ENCODE measurements around the gene SELENOS.

Gene SELENOS

GRCh38 chr15:101320501-101321052 is 43.3 kb upstream of the SELENOS start:
- no peak overlapping the region for H3K27ac ChIP-seq (ENCODE audit: insufficient read depth, low read length, poor library complexity, severe bottlenecking)
- peak; percentile 12 to 33 (median 29) for DNase-seq

GRCh38 chr15:101318839-101319238 is 41.6 kb upstream of the SELENOS start:
- H3K9me3 ChIP-seq (ENCODE audit: control insufficient read depth, low read length) = no peaks in the 10 kb centered on the region
- no peak for DNase-seq
- H3K27me3 ChIP-seq (replicated peaks; ENCODE audit: control insufficient read depth, insufficient read depth, low read length, poor library complexity, severe bottlenecking) = no peaks in the 10 kb centered on the region
- H3K4me3 ChIP-seq (ENCODE audit: insufficient read depth, low read depth, low read length, poor library complexity, severe bottlenecking) = no peak overlapping the region
- no peak overlapping the region for H3K27ac ChIP-seq (ENCODE audit: insufficient read depth, low read length, poor library complexity, severe bottlenecking)
- peaks cover 11% of the 10 kb centered on the region for H3K4me1 ChIP-seq (ENCODE audit: control insufficient read depth, insufficient read depth, low read length, poor library complexity, severe bottlenecking)
- no peaks in the 10 kb centered on the region for H3K36me3 ChIP-seq (ENCODE audit: control insufficient read depth, insufficient read depth, low read length)

More at GRCh38 chr15:101320501-101321052, 43.3 kb upstream of the SELENOS start:
- Histone ChIP-seq H3K4me1 (ENCODE audit: control insufficient read depth, insufficient read depth, low read length, poor library complexity, severe bottlenecking) (peaks cover 11% of the 10 kb centered on the region), H3K4me3 (ENCODE audit: insufficient read depth, low read depth, low read length, poor library complexity, severe bottlenecking) (peak overlapping the region; percentile 37), H3K9me3 (ENCODE audit: control insufficient read depth, low read length) (no peaks in the 10 kb centered on the region), H3K27me3 (replicated peaks; ENCODE audit: control insufficient read depth, insufficient read depth, low read length, poor library complexity, severe bottlenecking) (no peaks in the 10 kb centered on the region), H3K36me3 (ENCODE audit: control insufficient read depth, insufficient read depth, low read length) (no peaks in the 10 kb centered on the region)

DNA sequence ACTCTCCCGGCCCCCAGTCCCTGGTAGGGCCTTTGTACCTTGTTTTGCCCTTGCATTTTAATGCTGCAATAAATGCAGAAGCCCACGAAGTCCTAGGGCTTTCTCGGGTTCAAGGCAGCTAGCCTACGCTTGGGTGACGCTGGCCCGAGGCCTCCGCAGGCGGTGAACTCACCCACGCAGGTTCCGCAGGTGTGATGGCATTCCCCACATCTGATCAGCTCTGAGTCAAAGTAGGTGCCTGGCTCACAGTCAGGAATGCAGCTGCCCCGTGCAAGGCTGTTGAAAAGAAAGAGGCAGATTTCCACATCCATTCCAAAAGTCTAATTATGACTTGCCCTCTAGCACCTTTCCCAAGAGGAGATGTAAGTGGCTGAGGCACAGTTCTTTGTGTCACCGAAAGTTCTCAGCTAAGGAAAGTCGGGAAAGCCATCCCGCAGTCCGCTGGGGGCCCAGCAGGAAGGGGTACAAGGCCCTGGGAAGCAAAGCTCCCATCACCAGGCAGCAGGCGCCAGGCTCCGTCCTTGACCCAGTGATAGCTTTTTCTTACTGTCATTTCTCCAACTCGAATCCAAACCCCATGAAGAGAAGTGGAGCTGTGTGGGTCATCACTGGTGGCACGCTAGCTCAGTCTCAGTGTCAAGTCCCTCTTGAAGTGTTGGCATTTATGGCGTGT is 41.0 kb upstream of the SELENOS start:
- no peaks in the 10 kb centered on the region for H3K27me3 ChIP-seq (replicated peaks; ENCODE audit: control insufficient read depth, insufficient read depth, low read length, poor library complexity, severe bottlenecking)
- H3K27ac ChIP-seq (ENCODE audit: insufficient read depth, low read length, poor library complexity, severe bottlenecking) = no peak overlapping the region
- no peak for DNase-seq

GRCh38 chr15:101317336-101317872 is 40.1 kb upstream of the SELENOS start:
- H3K4me3 ChIP-seq (ENCODE audit: insufficient read depth, low read depth, low read length, poor library complexity, severe bottlenecking) = no peak overlapping the region
- no peaks in the 10 kb centered on the region for H3K36me3 ChIP-seq (ENCODE audit: control insufficient read depth, insufficient read depth, low read length)
- no peak overlapping the region for H3K27ac ChIP-seq (ENCODE audit: insufficient read depth, low read length, poor library complexity, severe bottlenecking)
- no peaks in the 10 kb centered on the region for H3K27me3 ChIP-seq (replicated peaks; ENCODE audit: control insufficient read depth, insufficient read depth, low read length, poor library complexity, severe bottlenecking)
- peaks cover 11% of the 10 kb centered on the region for H3K4me1 ChIP-seq (ENCODE audit: control insufficient read depth, insufficient read depth, low read length, poor library complexity, severe bottlenecking)
- DNase-seq = no peak
- no peaks in the 10 kb centered on the region for H3K9me3 ChIP-seq (ENCODE audit: control insufficient read depth, low read length)

More for the DNA sequence above, 41.0 kb upstream of the SELENOS start:
- no peaks in the 10 kb centered on the region for H3K36me3 ChIP-seq (ENCODE audit: control insufficient read depth, insufficient read depth, low read length)
- peaks cover 11% of the 10 kb centered on the region for H3K4me1 ChIP-seq (ENCODE audit: control insufficient read depth, insufficient read depth, low read length, poor library complexity, severe bottlenecking)
- H3K4me3 ChIP-seq (ENCODE audit: insufficient read depth, low read depth, low read length, poor library complexity, severe bottlenecking) = no peak overlapping the region
- no peaks in the 10 kb centered on the region for H3K9me3 ChIP-seq (ENCODE audit: control insufficient read depth, low read length)

GRCh38 chr15:101316529-101316928 is 39.2 kb upstream of the SELENOS start:
- Histone ChIP-seq H3K27ac (ENCODE audit: insufficient read depth, low read length, poor library complexity, severe bottlenecking) (no peak overlapping the region), H3K27me3 (replicated peaks; ENCODE audit: control insufficient read depth, insufficient read depth, low read length, poor library complexity, severe bottlenecking) (no peaks in the 10 kb centered on the region), H3K4me1 (ENCODE audit: control insufficient read depth, insufficient read depth, low read length, poor library complexity, severe bottlenecking) (peaks cover 11% of the 10 kb centered on the region), H3K9me3 (ENCODE audit: control insufficient read depth, low read length) (no peaks in the 10 kb centered on the region), H3K36me3 (ENCODE audit: control insufficient read depth, insufficient read depth, low read length) (no peaks in the 10 kb centered on the region), H3K4me3 (ENCODE audit: insufficient read depth, low read depth, low read length, poor library complexity, severe bottlenecking) (no peak overlapping the region)
- no peak for DNase-seq

DNA sequence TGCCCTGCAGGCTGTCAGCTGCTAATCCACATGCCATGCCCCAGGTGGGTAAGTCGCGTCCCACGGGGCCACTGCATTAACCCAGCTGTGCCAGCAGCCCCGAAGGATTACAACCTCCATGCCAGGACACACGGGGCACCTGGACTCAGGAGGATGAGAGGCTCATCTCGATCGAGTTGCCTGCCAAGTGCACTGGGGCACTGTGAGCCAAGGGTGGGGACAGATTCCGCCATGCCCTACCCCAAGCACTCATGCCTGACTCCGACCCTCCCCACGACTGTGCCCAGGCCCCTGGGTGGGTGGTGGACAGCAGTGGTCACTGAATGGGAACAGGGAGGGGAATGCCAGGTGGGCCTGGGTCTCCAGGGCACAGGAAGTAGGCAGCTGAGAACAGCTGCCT is 38.5 kb upstream of the SELENOS start:
- no peak for DNase-seq
- Histone ChIP-seq H3K4me1 (ENCODE audit: control insufficient read depth, insufficient read depth, low read length, poor library complexity, severe bottlenecking) (peaks cover 5% of the 10 kb centered on the region), H3K27me3 (replicated peaks; ENCODE audit: control insufficient read depth, insufficient read depth, low read length, poor library complexity, severe bottlenecking) (no peaks in the 10 kb centered on the region)

GRCh38 chr15:101314336-101315125 is 37.2 kb upstream of the SELENOS start:
- Histone ChIP-seq H3K4me3 (ENCODE audit: insufficient read depth, low read depth, low read length, poor library complexity, severe bottlenecking) (no peak overlapping the region), H3K4me1 (ENCODE audit: control insufficient read depth, insufficient read depth, low read length, poor library complexity, severe bottlenecking) (no peaks in the 10 kb centered on the region), H3K36me3 (ENCODE audit: control insufficient read depth, insufficient read depth, low read length) (no peaks in the 10 kb centered on the region), H3K27ac (ENCODE audit: insufficient read depth, low read length, poor library complexity, severe bottlenecking) (no peak overlapping the region), H3K27me3 (replicated peaks; ENCODE audit: control insufficient read depth, insufficient read depth, low read length, poor library complexity, severe bottlenecking) (no peaks in the 10 kb centered on the region), H3K9me3 (ENCODE audit: control insufficient read depth, low read length) (no peaks in the 10 kb centered on the region)
- no peak for DNase-seq

More for the DNA sequence above, 38.5 kb upstream of the SELENOS start:
- no peak overlapping the region for H3K27ac ChIP-seq (ENCODE audit: insufficient read depth, low read length, poor library complexity, severe bottlenecking)
- H3K36me3 ChIP-seq (ENCODE audit: control insufficient read depth, insufficient read depth, low read length) = no peaks in the 10 kb centered on the region
- H3K4me3 ChIP-seq (ENCODE audit: insufficient read depth, low read depth, low read length, poor library complexity, severe bottlenecking) = no peak overlapping the region
- no peaks in the 10 kb centered on the region for H3K9me3 ChIP-seq (ENCODE audit: control insufficient read depth, low read length)

GRCh38 chr15:101313041-101313761 is 35.9 kb upstream of the SELENOS start:
- no peaks in the 10 kb centered on the region for H3K9me3 ChIP-seq (ENCODE audit: control insufficient read depth, low read length)
- no peak overlapping the region for H3K4me3 ChIP-seq (ENCODE audit: insufficient read depth, low read depth, low read length, poor library complexity, severe bottlenecking)
- no peak overlapping the region for H3K27ac ChIP-seq (ENCODE audit: insufficient read depth, low read length, poor library complexity, severe bottlenecking)
- no peaks in the 10 kb centered on the region for H3K4me1 ChIP-seq (ENCODE audit: control insufficient read depth, insufficient read depth, low read length, poor library complexity, severe bottlenecking)
- no peaks in the 10 kb centered on the region for H3K27me3 ChIP-seq (replicated peaks; ENCODE audit: control insufficient read depth, insufficient read depth, low read length, poor library complexity, severe bottlenecking)
- no peak for DNase-seq
- H3K36me3 ChIP-seq (ENCODE audit: control insufficient read depth, insufficient read depth, low read length) = no peaks in the 10 kb centered on the region

DNA sequence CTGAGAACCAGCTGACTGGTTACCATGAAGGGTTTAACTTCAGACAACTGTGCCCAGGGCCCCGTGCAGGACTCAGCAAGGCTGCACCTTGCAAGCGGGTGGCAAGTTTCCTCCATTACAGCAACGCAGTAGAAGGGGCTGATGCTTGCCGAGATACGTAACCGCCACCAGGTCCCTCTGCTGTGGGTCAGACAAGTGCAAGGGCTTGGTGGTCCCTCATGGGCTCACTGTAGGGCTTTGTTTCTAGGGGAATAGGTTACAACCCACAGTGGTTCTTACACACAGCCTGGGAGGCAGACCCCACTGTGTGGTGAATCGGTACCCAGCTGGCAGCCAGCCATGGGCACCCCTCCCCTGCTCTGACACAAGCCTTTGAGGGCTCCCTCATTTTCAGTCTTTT is 33.2 kb upstream of the SELENOS start:
- H3K4me1 ChIP-seq (ENCODE audit: control insufficient read depth, insufficient read depth, low read length, poor library complexity, severe bottlenecking) = no peaks in the 10 kb centered on the region
- H3K27ac ChIP-seq (ENCODE audit: insufficient read depth, low read length, poor library complexity, severe bottlenecking) = no peak overlapping the region
- H3K27me3 ChIP-seq (replicated peaks; ENCODE audit: control insufficient read depth, insufficient read depth, low read length, poor library complexity, severe bottlenecking) = no peaks in the 10 kb centered on the region
- no peak for DNase-seq
- H3K36me3 ChIP-seq (ENCODE audit: control insufficient read depth, insufficient read depth, low read length) = no peaks in the 10 kb centered on the region
- H3K9me3 ChIP-seq (ENCODE audit: control insufficient read depth, low read length) = no peaks in the 10 kb centered on the region
- H3K4me3 ChIP-seq (ENCODE audit: insufficient read depth, low read depth, low read length, poor library complexity, severe bottlenecking) = no peak overlapping the region

Measured in effector memory CD4-positive, alpha-beta T cell (primary cell).